HepG2 (cell line): ENCODE measurements around the gene PPAN. TPM values are rescaled to one million over a fixed set of nuclear protein-coding genes. Genes with fewer than 3 reads are reported as not detected.

ENCODE experiments used
- ATAC-seq: fragments of 200-7000 bp; cut with Tn5 transposase; 3 replicates; pipeline ENCODE4 v1.9.1; 2020; ENCODE audit warnings: mild to moderate bottlenecking, moderate library complexity
- BruUV-seq: library from RNA; stranded (reverse); fragments of 400-500 nt; replicated peaks from 2 replicates; lab custom pipeline; 2021; lab: Mats Ljungman, UMichigan
- CTCF ChIA-PET: fragments of 300-600 bp; formaldehyde crosslinking; extraction: SDS; loops from one replicate; lab custom pipeline; 2021; ENCODE audit warnings: low total read pairs, inconsistent platforms, low intra/inter-chr PET ratio; lab: Yijun Ruan, JAX
- POLR2A ChIA-PET: fragments of 350-600 bp; sonication (Branson Sonifier 250); formaldehyde crosslinking; loops from one replicate; lab custom pipeline; 2020; ENCODE audit warnings: antibody characterized with exemption, inconsistent platforms; lab: Yijun Ruan, JAX
- DNase-seq: peaks from one replicate; pipeline ENCODE4 v3.0.0-alpha.2; 2015; ENCODE audit warnings: low spot score
- FAIRE-seq: peaks from 3 replicates; lab custom pipeline; 2011; peaks lifted over from hg19 to GRCh38; lab: Jason Lieb, UNC
- H2AFZ ChIP-seq: one replicate; pipeline ENCODE4 v1.6.1; 2011; ENCODE audit warnings: low read length, inconsistent platforms
- H3K27ac ChIP-seq: fragments of 300-600 bp; 3 replicates; pipeline ENCODE4 v1.8.0; 2011; ENCODE audit warnings: mixed run types, mild to moderate bottlenecking, mixed read lengths, low read length, inconsistent platforms; ENCODE audit not compliant: insufficient read depth; ENCODE audit errors: extremely low read length
- H3K27me3 ChIP-seq, 2 experiments: fragments of 200-600 bp in 1 of 2; 2 replicates in 1 of 2; 3 replicates in 1 of 2; pipeline versions ENCODE4 v1.6.0 to v1.8.0; 2011; ENCODE audit warnings: low read length in 2 of 2, mild to moderate bottlenecking in 2 of 2, moderate library complexity in 2 of 2, inconsistent platforms in 1 of 2; ENCODE audit not compliant: insufficient read depth in 2 of 2, control insufficient read depth in 1 of 2
- H3K36me3 ChIP-seq, 2 experiments: fragments of 200-600 bp in 1 of 2; replicated peaks in 1 of 2; 2 replicates in 1 of 2; 3 replicates in 1 of 2; pipeline versions ENCODE4 v1.5.1 to v1.8.0; 2011; ENCODE audit warnings: low read length in 2 of 2, inconsistent platforms in 1 of 2; ENCODE audit not compliant: insufficient read depth in 2 of 2, control insufficient read depth in 1 of 2
- H3K4me1 ChIP-seq: 2 replicates; pipeline ENCODE4 v1.5.1; 2012; ENCODE audit warnings: low read length, inconsistent platforms; ENCODE audit not compliant: insufficient read depth
- H3K4me2 ChIP-seq: 2 replicates; pipeline ENCODE4 v1.6.0; 2011; ENCODE audit warnings: low read depth, low read length, inconsistent platforms
- H3K4me3 ChIP-seq, 3 experiments: fragments of 200-600 bp in 1 of 3; sonication (generic), shearing (Covaris generic) in 1 of 3; replicated peaks in 1 of 3; 2 replicates each; pipeline ENCODE4 v1.5.1; 2011 to 2016; ENCODE audit warnings: low read length in 3 of 3, inconsistent platforms in 2 of 3, low read depth in 2 of 3, mild to moderate bottlenecking in 2 of 3, control low read depth in 1 of 3, mixed read lengths in 1 of 3; ENCODE audit not compliant: insufficient read depth in 1 of 3
- H3K79me2 ChIP-seq: one replicate; pipeline ENCODE4 v1.6.1; 2011; ENCODE audit warnings: low read length, inconsistent platforms; ENCODE audit not compliant: insufficient read depth
- H3K9ac ChIP-seq: 2 replicates; pipeline ENCODE4 v1.6.0; 2011; ENCODE audit warnings: mild to moderate bottlenecking, low read depth, low read length, inconsistent platforms; ENCODE audit not compliant: insufficient read depth
- H3K9me3 ChIP-seq: 2 replicates; pipeline ENCODE4 v1.5.1; 2012; ENCODE audit warnings: mild to moderate bottlenecking, low read length
- H4K20me1 ChIP-seq: 2 replicates; pipeline ENCODE4 v1.6.0; 2011; ENCODE audit warnings: inconsistent platforms, mild to moderate bottlenecking, low read length, moderate library complexity; ENCODE audit not compliant: insufficient read depth
- GATAD2A ChIP-seq: IDR thresholded peaks from 2 replicates; pipeline ENCODE4 v1.6.1; 2016
- HOXA3 ChIP-seq: sonication (generic); formaldehyde crosslinking; IDR thresholded peaks from 2 replicates; pipeline ENCODE4 v1.5.0; 2020; ENCODE audit warnings: missing genetic modification reagents
- KDM4B ChIP-seq: sonication (generic); formaldehyde crosslinking; IDR thresholded peaks from 2 replicates; pipeline ENCODE4 v1.4.0; 2020; ENCODE audit warnings: missing genetic modification reagents
- KDM5A ChIP-seq: fragments of 200-600 bp; sonication (generic); IDR thresholded peaks from 2 replicates; pipeline ENCODE4 v1.7.0; 2018; ENCODE audit warnings: antibody characterized with exemption, mild to moderate bottlenecking, low read length, borderline replicate concordance
- MAFG ChIP-seq: sonication (generic); formaldehyde crosslinking; IDR thresholded peaks from 2 replicates; pipeline ENCODE4 v1.5.1; 2020; ENCODE audit warnings: mild to moderate bottlenecking, missing genetic modification reagents
- MXD3 ChIP-seq: IDR thresholded peaks from 2 replicates; pipeline ENCODE4 v1.6.1; 2016; ENCODE audit warnings: mild to moderate bottlenecking, missing biosample characterization, missing genetic modification reagents
- POLR2A ChIP-seq, 2 experiments: IDR thresholded peaks; 2 replicates each; pipeline ENCODE4 v1.6.1; 2011; ENCODE audit warnings: low read depth in 2 of 2, low read length in 2 of 2, mild to moderate bottlenecking in 1 of 2, moderate library complexity in 1 of 2; ENCODE audit not compliant: insufficient read depth in 1 of 2
- POLR2AphosphoS5 ChIP-seq: IDR thresholded peaks from 2 replicates; pipeline ENCODE4 v1.6.1; 2012; ENCODE audit warnings: low read depth, low read length
- POLR2G ChIP-seq: fragments of 200-400 bp; formaldehyde crosslinking; IDR thresholded peaks from 2 replicates; pipeline ENCODE4 v1.6.1; 2018; ENCODE audit warnings: mild to moderate bottlenecking, low read depth, low read length, moderate library complexity
- PRMT3 ChIP-seq: sonication (generic); formaldehyde crosslinking; IDR thresholded peaks from 2 replicates; pipeline ENCODE4 v1.8.1; 2022; ENCODE audit warnings: low read depth, mild to moderate bottlenecking, moderate library complexity, missing genetic modification reagents, borderline replicate concordance
- RBAK ChIP-seq: sonication (generic); formaldehyde crosslinking; IDR thresholded peaks from 2 replicates; pipeline ENCODE4 v1.5.1; 2020; ENCODE audit warnings: mild to moderate bottlenecking, missing genetic modification reagents
- RBFOX2 ChIP-seq: fragments of 200-400 bp; formaldehyde crosslinking; IDR thresholded peaks from 2 replicates; pipeline ENCODE4 v1.6.1; 2017; ENCODE audit warnings: low read depth, mild to moderate bottlenecking, low read length
- RBM22 ChIP-seq: fragments of 200-400 bp; formaldehyde crosslinking; optimal IDR thresholded peaks from 2 replicates; pipeline ENCODE3; 2017; ENCODE audit warnings: mild to moderate bottlenecking, low read length, moderate library complexity
- REXO4 ChIP-seq: sonication (generic); formaldehyde crosslinking; IDR thresholded peaks from 2 replicates; pipeline ENCODE4 v1.8.0; 2022; ENCODE audit warnings: missing genetic modification reagents, mild to moderate bottlenecking, borderline replicate concordance
- TFDP2 ChIP-seq: sonication (generic); formaldehyde crosslinking; IDR thresholded peaks from 2 replicates; pipeline ENCODE4 v1.4.0; 2020; ENCODE audit warnings: missing genetic modification reagents
- ZNF281 ChIP-seq: sonication (generic); formaldehyde crosslinking; IDR thresholded peaks from 2 replicates; pipeline ENCODE4 v1.4.0; 2020; ENCODE audit warnings: missing genetic modification reagents, borderline replicate concordance
- ZNF446 ChIP-seq: sonication (generic); formaldehyde crosslinking; IDR thresholded peaks from 2 replicates; pipeline ENCODE4 v1.5.0; 2020; ENCODE audit warnings: mild to moderate bottlenecking, missing genetic modification reagents
- ZNF639 ChIP-seq: conservative IDR thresholded peaks from 2 replicates; pipeline ENCODE4 v1.6.1; 2018; ENCODE audit warnings: missing genetic modification reagents
- ZNF703 ChIP-seq: sonication (generic); formaldehyde crosslinking; IDR thresholded peaks from 2 replicates; pipeline ENCODE4 v1.5.1; 2020; ENCODE audit warnings: missing genetic modification reagents, mild to moderate bottlenecking, moderate library complexity, borderline replicate concordance
- WGBS: methylation state at CpG from one replicate; pipeline ENCODE4 v1.1.6; 2017; ENCODE audit warnings: low lambda C conversion rate; 5-methylcytosine and 5-hydroxymethylcytosine counted together
- in situ Hi-C: cut with HindIII; loops from 2 replicates; pipeline ENCODE4 v1.10.0; 2017; ENCODE audit warnings: low pct_unique_long_range_greater_than_20kb; ENCODE audit not compliant: extremely low pct_ligation_motif_present
- intact Hi-C: fragments of 100-400 bp; cut with micrococcal nuclease; formaldehyde crosslinking; loops from one replicate; pipeline ENCODE4 v1.10.0; 2022; ENCODE audit not compliant: unreplicated experiment
- polyA plus RNA-seq, 8 experiments: library from polyadenylated mRNA; depleted of rRNA in 3 of 8; stranded (reverse) in 7 of 8; unstranded in 1 of 8; fragments of >200 nt; fragmentation: Illumina TruSeq in 4 of 8; extraction: Trizol in 4 of 8; gene quantifications; 2 replicates each; pipeline versions ENCODE4 v1.2.1 to v1.2.3, GENCODE V29; 2011 to 2016; ENCODE audit warnings: low read depth in 4 of 8, missing spikeins in 1 of 8, mixed read lengths in 1 of 8; ENCODE audit not compliant: insufficient read depth in 1 of 8
- total RNA-seq, 5 experiments: library from RNA; depleted of rRNA; stranded (reverse); fragments of >200 nt; fragmentation: Illumina TruSeq; extraction: Trizol; gene quantifications; 2 replicates each; pipeline ENCODE4 v1.2.3, GENCODE V29; 2016; ENCODE audit warnings: low read depth in 1 of 5

PPAN gene
- total and polyA plus RNA-seq, 2 of the 13 experiments (the other 11 are each of a cell fraction or from before 2014, with no cell fraction given) = 36.2 to 41.9 TPM

- peaks cover 13% of the 10 kb centered on the region; the same call in 1 of the 2 replicates for H4K20me1 ChIP-seq
- H3K4me3 ChIP-seq = no peak within 1 kb of the TSS
- no peaks in the 10 kb centered on the region for H3K9me3 ChIP-seq
- no peak within 1 kb of the TSS for H3K4me2 ChIP-seq
- ChIA-PET POLR2A (interaction anchor here (0.6 to 1.3 kb wide), 4 partner anchors 8 to 179 kb away, joined by 3 to 4 read pairs (median 3); partner anchors contain the start of gene ANGPTL6), CTCF (no interaction called here)
- DNase-seq = no peak
- H3K27me3 ChIP-seq = no peaks in the 10 kb centered on the region; a peak in 1 of 5 replicates
- no peak for FAIRE-seq
- H3K9ac ChIP-seq = no peak within 1 kb of the TSS
- H3K36me3 ChIP-seq = peaks cover 31 to 61% of the 10 kb centered on the region in 2 experiments
- no peak for TF ChIP-seq MAFG (CRISPR knock-in tag)
- TF ChIP-seq TFDP2 (CRISPR knock-in tag) = no peak
- TF ChIP-seq RBAK = no peak
- no peak for TF ChIP-seq KDM4B (CRISPR knock-in tag)
- no peak for TF ChIP-seq GATAD2A
- no peak for TF ChIP-seq KDM5A
- peak; percentile 89 for TF ChIP-seq RBM22
- no peak for TF ChIP-seq REXO4 (CRISPR knock-in tag)
- TF ChIP-seq PRMT3 (CRISPR knock-in tag) = no peak
- peak; percentile 57 for TF ChIP-seq RBFOX2
- TF ChIP-seq ZNF446 (CRISPR knock-in tag) = no peak
- no peak for TF ChIP-seq ZNF639 (CRISPR knock-in tag)
- no peak for TF ChIP-seq ZNF703 (CRISPR knock-in tag)
- TF ChIP-seq POLR2G = no peak; the same call in 1 of the 2 replicates
- no peak for TF ChIP-seq HOXA3
- TF ChIP-seq ZNF281 (CRISPR knock-in tag) = 0 out of 2 replicates have a peak, but pooled peaks have one; percentile 20
- 0 out of 2 replicates have a peak, but pooled peaks have one; percentile 19 for TF ChIP-seq POLR2AphosphoS5
- TF ChIP-seq MXD3 (CRISPR knock-in tag) = no peak
- peak in 1 of 2 experiments; percentile 12; a peak in 1 of 4 replicates for TF ChIP-seq POLR2A (IDR thresholded peaks at IDR 0.05; ENCODE audit: insufficient read depth in 1 of 2, low read depth in 2 of 2, low read length in 2 of 2)
- in situ Hi-C loops = no loop called here
- no peak within 1 kb of the TSS for H3K27ac ChIP-seq
- H3K4me1 ChIP-seq = peaks cover 31% of the 10 kb centered on the region
- intact Hi-C loops = no loop called here
- no peak for ATAC-seq
- 96% methylated on average over 8 of the region's 8 CpGs for WGBS
- BruUV-seq = no TSS peak
- peaks cover 19% of the 10 kb centered on the region for H3K79me2 ChIP-seq
- H2AFZ ChIP-seq = no peak within 1 kb of the TSS
Measured at GRCh38 chr19:10111405-10111811, 5.2 kb downstream of the PPAN start, which contains the start of gene P2RY11. P2RY11 (plus strand) TSS chr19:10111693; CDS start chr19:10111722, 29 bp downstream.
